SK-N-SH treated with all-trans-retinoic acid at 6 μM for 48 hours (cell line): ENCODE data around the gene RIOX2.

Source experiments
- ATAC-seq: fragments of 200-7000 bp; cut with Tn5 transposase; 3 replicates; pipeline ENCODE4 v1.9.1; 2020; ENCODE audit warnings: mild to moderate bottlenecking, moderate library complexity
- ARNTL ChIP-seq: fragments of 450-650 bp; formaldehyde crosslinking; IDR thresholded peaks from 2 replicates; pipeline ENCODE4 v1.5.0; 2020; ENCODE audit warnings: low read depth, mild to moderate bottlenecking, moderate library complexity, borderline replicate concordance
- BACH2 ChIP-seq: fragments of 250-450 bp; sonication (Bioruptor Pico); IDR thresholded peaks from 2 replicates; pipeline ENCODE4 v1.9.0; 2021; ENCODE audit warnings: mild to moderate bottlenecking, borderline replicate concordance
- CREB5 ChIP-seq: fragments of 250-450 bp; sonication (Bioruptor Pico); IDR thresholded peaks from 2 replicates; pipeline ENCODE4 v1.5.1; 2020; ENCODE audit warnings: low read depth, mild to moderate bottlenecking, moderate library complexity
- CSDC2 ChIP-seq: fragments of 250-450 bp; sonication (Bioruptor Pico); IDR thresholded peaks from 2 replicates; pipeline ENCODE4 v1.5.0; 2020; ENCODE audit warnings: mild to moderate bottlenecking, moderate library complexity
- ESRRG ChIP-seq: fragments of 250-450 bp; sonication (Bioruptor Pico); IDR thresholded peaks from 2 replicates; pipeline ENCODE4 v1.6.1; 2021; ENCODE audit warnings: mild to moderate bottlenecking
- GLIS3 ChIP-seq: fragments of 250-450 bp; sonication (Bioruptor Pico); IDR thresholded peaks from 2 replicates; pipeline ENCODE4 v1.5.0; 2020; ENCODE audit warnings: mild to moderate bottlenecking, moderate library complexity
- ISL1 ChIP-seq: fragments of 250-450 bp; sonication (Bioruptor Pico); IDR thresholded peaks from 2 replicates; pipeline ENCODE4 v2.1.2; 2022; ENCODE audit warnings: mild to moderate bottlenecking, moderate library complexity
- OSR1 ChIP-seq: fragments of 250-450 bp; sonication (Bioruptor Pico); IDR thresholded peaks from 2 replicates; pipeline ENCODE4 v1.8.0; 2022; ENCODE audit warnings: moderate library complexity, mild to moderate bottlenecking, inconsistent platforms
- PATZ1 ChIP-seq: fragments of 250-450 bp; sonication (Bioruptor Pico); IDR thresholded peaks from 2 replicates; pipeline ENCODE4 v1.8.0; 2020; ENCODE audit warnings: mild to moderate bottlenecking, moderate library complexity, borderline replicate concordance
- POU6F1 ChIP-seq: fragments of 250-450 bp; sonication (Bioruptor Pico); IDR thresholded peaks from 2 replicates; pipeline ENCODE4 v1.8.0; 2021; ENCODE audit warnings: low read depth, mild to moderate bottlenecking, moderate library complexity, borderline replicate concordance
- PPARA ChIP-seq: fragments of 250-450 bp; sonication (Bioruptor Pico); IDR thresholded peaks from 2 replicates; pipeline ENCODE4 v1.5.0; 2020; ENCODE audit warnings: mild to moderate bottlenecking, borderline replicate concordance
- RARB ChIP-seq: fragments of 250-450 bp; sonication (Bioruptor Pico); IDR thresholded peaks from 2 replicates; pipeline ENCODE4 v1.8.0; 2021; ENCODE audit warnings: mild to moderate bottlenecking, moderate library complexity
- SNAI2 ChIP-seq: fragments of 250-450 bp; sonication (Bioruptor Pico); IDR thresholded peaks from 2 replicates; pipeline ENCODE4 v1.5.0; 2020; ENCODE audit warnings: mild to moderate bottlenecking, moderate library complexity
- TCF4 ChIP-seq: fragments of 250-450 bp; sonication (Bioruptor Pico); IDR thresholded peaks from 2 replicates; pipeline ENCODE4 v1.8.0; 2021; ENCODE audit warnings: mild to moderate bottlenecking, moderate library complexity, borderline replicate concordance
- TOX ChIP-seq: fragments of 250-450 bp; sonication (Bioruptor Pico); IDR thresholded peaks from 2 replicates; pipeline ENCODE4 v1.8.0; 2021; ENCODE audit warnings: mild to moderate bottlenecking, moderate library complexity, borderline replicate concordance
- TSHZ2 ChIP-seq: fragments of 250-450 bp; sonication (Bioruptor Pico); IDR thresholded peaks from 2 replicates; pipeline ENCODE4 v1.5.0; 2020; ENCODE audit warnings: mild to moderate bottlenecking, moderate library complexity
- ZC3H10 ChIP-seq: fragments of 250-450 bp; sonication (Bioruptor Pico); IDR thresholded peaks from 2 replicates; pipeline ENCODE4 v1.5.1; 2021; ENCODE audit warnings: mild to moderate bottlenecking, moderate library complexity
- ZFP3 ChIP-seq: fragments of 250-450 bp; sonication (Bioruptor Pico); IDR thresholded peaks from 2 replicates; pipeline ENCODE4 v1.5.0; 2020; ENCODE audit warnings: mild to moderate bottlenecking, moderate library complexity
- ZNF565 ChIP-seq: fragments of 450-650 bp; formaldehyde crosslinking; conservative IDR thresholded peaks from 2 replicates; pipeline ENCODE4 v1.5.0; 2020; ENCODE audit warnings: low read depth, mild to moderate bottlenecking, moderate library complexity
- ZNF70 ChIP-seq: fragments of 450-650 bp; formaldehyde crosslinking; IDR thresholded peaks from 2 replicates; pipeline ENCODE4 v1.5.0; 2020; ENCODE audit warnings: mild to moderate bottlenecking, moderate library complexity

The RIOX2 gene

GRCh38 chr3:97948351-97949109 is 23.7 kb downstream of the RIOX2 start (continued):
- no peak for TF ChIP-seq PPARA (CRISPR knock-in tag)
- no peak for TF ChIP-seq ZC3H10 (CRISPR knock-in tag)
- TF ChIP-seq OSR1 (CRISPR knock-in tag): no peak
- no peak for TF ChIP-seq CSDC2
- TF ChIP-seq GLIS3 (CRISPR knock-in tag): no peak
- no peak for TF ChIP-seq TCF4 (CRISPR knock-in tag)
- TF ChIP-seq BACH2 (CRISPR knock-in tag): no peak

GRCh38 chr3:97942801-97943546 is 29.3 kb downstream of the RIOX2 start:
- no peak for TF ChIP-seq RARB (CRISPR knock-in tag)
- no peak for TF ChIP-seq ARNTL (CRISPR knock-in tag)
- no peak for TF ChIP-seq CREB5 (CRISPR knock-in tag)
- TF ChIP-seq OSR1 (CRISPR knock-in tag): no peak
- TF ChIP-seq PATZ1 (CRISPR knock-in tag): no peak
- TF ChIP-seq ZNF70 (CRISPR knock-in tag): no peak
- no peak for TF ChIP-seq POU6F1 (CRISPR knock-in tag)
- no peak for TF ChIP-seq TOX (CRISPR knock-in tag)
- TF ChIP-seq GLIS3 (CRISPR knock-in tag): no peak
- TF ChIP-seq ISL1 (CRISPR knock-in tag): no peak
- no peak for TF ChIP-seq ZFP3 (CRISPR knock-in tag)
- no peak for TF ChIP-seq CSDC2
- TF ChIP-seq SNAI2 (CRISPR knock-in tag): no peak
- ATAC-seq: no peak

- ATAC-seq: no peak
- TF ChIP-seq ZFP3 (CRISPR knock-in tag) (no peak), PPARA (CRISPR knock-in tag) (no peak), TOX (CRISPR knock-in tag) (no peak), TSHZ2 (CRISPR knock-in tag) (no peak), BACH2 (CRISPR knock-in tag) (no peak), PATZ1 (CRISPR knock-in tag) (no peak), GLIS3 (CRISPR knock-in tag) (no peak), ESRRG (CRISPR knock-in tag) (no peak), ZC3H10 (CRISPR knock-in tag) (no peak), SNAI2 (CRISPR knock-in tag) (no peak), ARNTL (CRISPR knock-in tag) (no peak), TCF4 (CRISPR knock-in tag) (no peak), ISL1 (CRISPR knock-in tag) (no peak), ZNF70 (CRISPR knock-in tag) (no peak), CREB5 (CRISPR knock-in tag) (no peak), ZNF565 (CRISPR knock-in tag) (no peak), RARB (CRISPR knock-in tag) (no peak), POU6F1 (CRISPR knock-in tag) (no peak), CSDC2 (no peak)
These were observed 32.2 kb downstream of the RIOX2 start for GRCh38 chr3:97940034-97940433.
